Kidney capillary endothelial cell (primary cell): Measurements from ENCODE around the gene ACBD6.

Experiments
- DNase-seq: peaks from one replicate; pipeline ENCODE4 v3.0.0-alpha.2; 2018; ENCODE audit warnings: low spot score

ACBD6 gene

GRCh38 chr1:180291004-180291403 is 211.4 kb downstream of the ACBD6 start:
- DNase-seq, result no peak

GRCh38 chr1:180290265-180291001 is 211.9 kb downstream of the ACBD6 start:
- no peak for DNase-seq

GRCh38 chr1:180288940-180289339 is 213.4 kb downstream of the ACBD6 start:
- DNase-seq, result no peak

- no peak for DNase-seq
These were observed 214.2 kb downstream of the ACBD6 start for GRCh38 chr1:180287988-180288705.

- DNase-seq, result no peak
These were observed 216.0 kb downstream of the ACBD6 start for GRCh38 chr1:180286417-180286816.

GRCh38 chr1:180283098-180283497 is 219.3 kb downstream of the ACBD6 start:
- no peak for DNase-seq

GRCh38 chr1:180282401-180283044 is 219.9 kb downstream of the ACBD6 start:
- no peak for DNase-seq

GRCh38 chr1:180281490-180281889 is 220.9 kb downstream of the ACBD6 start:
- no peak for DNase-seq

- DNase-seq, result no peak
These were observed 221.8 kb downstream of the ACBD6 start for GRCh38 chr1:180280617-180281016.

GRCh38 chr1:180279651-180280050 is 222.7 kb downstream of the ACBD6 start:
- no peak for DNase-seq

GRCh38 chr1:180278596-180279395 is 223.6 kb downstream of the ACBD6 start:
- peak; percentile 55 for DNase-seq

- DNase-seq, result no peak
These were observed 224.2 kb downstream of the ACBD6 start for GRCh38 chr1:180278194-180278515.

GRCh38 chr1:180277476-180278193 is 224.7 kb downstream of the ACBD6 start:
- DNase-seq, result no peak

GRCh38 chr1:180275726-180276125 is 226.7 kb downstream of the ACBD6 start:
- no peak for DNase-seq

- no peak for DNase-seq
These were observed 228.2 kb downstream of the ACBD6 start for GRCh38 chr1:180274221-180274620.

GRCh38 chr1:180273066-180273465 is 229.3 kb downstream of the ACBD6 start:
- no peak for DNase-seq

- DNase-seq, result no peak
These were observed 230.0 kb downstream of the ACBD6 start for GRCh38 chr1:180272395-180272794.

- no peak for DNase-seq
These were observed 230.8 kb downstream of the ACBD6 start for GRCh38 chr1:180271272-180272255.

- DNase-seq, result no peak
These were observed 231.7 kb downstream of the ACBD6 start for GRCh38 chr1:180270530-180271271.
